ENCODE measurements around the gene RAB14.
"Not testable (repeated sequence)": the region's sequence is repeated elsewhere in the genome, so short reads cannot be mapped to it uniquely, and the experiment has no call there.

Gene RAB14

DNA sequence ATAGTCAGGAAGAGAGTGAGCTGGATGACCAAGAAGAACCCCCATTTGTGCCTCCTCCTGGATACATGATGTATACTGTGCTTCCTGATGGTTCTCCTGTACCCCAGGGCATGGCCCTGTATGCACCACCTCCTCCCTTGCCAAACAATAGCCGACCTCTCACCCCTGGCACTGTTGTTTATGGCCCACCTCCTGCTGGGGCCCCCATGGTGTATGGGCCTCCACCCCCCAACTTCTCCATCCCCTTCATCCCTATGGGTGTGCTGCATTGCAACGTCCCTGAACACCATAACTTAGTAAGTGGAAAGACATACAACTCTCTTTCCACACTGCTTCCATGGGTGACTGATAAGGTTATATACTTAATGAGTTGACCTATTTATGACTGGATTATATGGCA lies 51.5 kb downstream of the RAB14 start:
- DNase-seq: no peak

DNA sequence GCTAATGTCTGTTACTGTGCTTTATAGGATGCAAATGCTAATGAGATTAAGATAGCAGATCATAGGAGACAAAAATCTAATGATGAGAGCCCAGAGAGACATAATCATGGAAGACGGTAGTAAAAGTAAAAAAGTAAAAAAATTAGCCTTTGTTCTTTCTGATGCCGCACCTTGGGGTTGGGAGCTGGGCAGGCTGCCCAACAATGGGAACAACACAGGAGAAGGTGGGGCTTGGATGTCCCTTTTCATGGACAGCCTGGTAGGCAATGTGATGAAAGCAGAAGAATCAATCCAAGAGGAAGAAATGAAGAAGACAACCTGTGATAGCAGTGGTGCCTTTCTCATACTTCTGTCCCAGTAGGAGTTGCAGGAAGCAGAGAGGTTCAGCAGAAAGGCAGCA lies 57.2 kb downstream of the RAB14 start:
- no peak for DNase-seq

DNA sequence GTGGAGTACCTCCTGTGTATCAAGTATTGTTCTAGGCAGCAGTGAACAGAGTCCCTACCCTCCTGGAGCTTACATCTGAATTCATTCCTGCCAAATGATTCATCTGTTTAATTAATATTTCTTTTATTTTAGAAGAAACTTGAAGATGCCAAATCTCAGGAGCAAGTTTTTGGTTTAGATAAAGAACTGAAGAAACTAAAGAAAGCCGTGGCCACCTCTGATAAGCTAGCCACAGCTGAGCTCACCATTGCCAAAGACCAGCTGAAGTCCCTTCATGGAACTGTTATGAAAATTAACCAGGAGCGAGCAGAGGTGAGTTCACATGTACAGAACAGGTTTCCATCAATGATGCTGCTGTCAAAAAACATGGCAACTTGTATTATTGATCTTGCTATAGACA lies 57.9 kb downstream of the RAB14 start:
- no peak for DNase-seq

DNA sequence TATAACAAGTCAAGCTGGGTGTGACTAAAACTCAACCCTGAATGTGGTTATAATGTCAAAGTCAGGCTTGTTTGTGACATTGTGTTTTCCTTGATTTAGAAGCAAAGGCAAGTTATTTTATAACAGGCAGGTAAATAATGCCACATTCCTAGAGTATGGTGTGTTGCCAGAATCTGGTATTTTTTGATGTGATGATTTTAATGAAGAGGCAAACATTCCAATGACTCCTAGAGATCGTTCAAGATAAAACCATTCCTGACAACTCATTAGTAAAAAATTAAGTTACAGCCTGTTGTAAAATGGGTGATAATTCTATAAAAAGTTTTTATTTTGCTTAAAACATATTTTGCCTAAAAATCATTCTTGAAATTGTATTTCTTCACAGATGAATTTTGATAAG lies 60.0 kb downstream of the RAB14 start:
- DNase-seq: no peak

DNA sequence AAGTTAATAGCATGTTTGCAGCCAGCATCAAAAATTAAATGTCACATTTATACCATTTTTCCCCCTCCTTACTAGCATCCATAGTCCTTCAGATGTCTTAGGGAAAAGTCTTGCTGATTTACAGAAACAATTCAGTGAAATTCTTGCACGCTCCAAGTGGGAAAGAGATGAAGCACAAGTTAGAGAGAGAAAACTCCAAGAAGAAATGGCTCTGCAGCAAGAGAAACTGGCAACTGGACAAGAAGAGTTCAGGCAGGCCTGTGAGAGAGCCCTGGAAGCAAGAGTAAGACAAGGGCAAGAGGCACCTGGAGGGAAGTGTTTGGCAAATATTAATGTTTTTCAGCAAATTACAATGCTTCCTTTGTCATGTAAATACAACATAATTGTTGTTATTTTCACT lies 60.4 kb downstream of the RAB14 start:
- no peak for DNase-seq

DNA sequence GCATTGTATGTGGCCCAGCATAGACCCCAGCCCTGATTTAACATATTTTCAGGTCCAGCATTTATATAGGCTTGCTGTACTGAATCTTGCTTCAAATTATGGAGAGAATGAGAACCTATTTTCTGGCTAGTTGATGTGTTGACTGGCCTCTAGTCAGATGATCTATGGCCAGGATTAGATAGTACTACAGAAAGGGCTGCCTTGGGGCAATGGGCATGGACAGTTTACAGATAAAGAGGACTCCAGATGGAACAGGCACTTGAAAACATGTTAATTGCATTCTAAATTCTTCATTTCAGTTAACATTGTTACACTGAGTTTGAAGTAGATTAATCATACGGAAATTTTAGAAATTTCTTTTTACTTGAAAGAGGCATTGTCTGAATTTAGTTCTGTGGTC lies 61.5 kb downstream of the RAB14 start:
- DNase-seq: no peak

DNA sequence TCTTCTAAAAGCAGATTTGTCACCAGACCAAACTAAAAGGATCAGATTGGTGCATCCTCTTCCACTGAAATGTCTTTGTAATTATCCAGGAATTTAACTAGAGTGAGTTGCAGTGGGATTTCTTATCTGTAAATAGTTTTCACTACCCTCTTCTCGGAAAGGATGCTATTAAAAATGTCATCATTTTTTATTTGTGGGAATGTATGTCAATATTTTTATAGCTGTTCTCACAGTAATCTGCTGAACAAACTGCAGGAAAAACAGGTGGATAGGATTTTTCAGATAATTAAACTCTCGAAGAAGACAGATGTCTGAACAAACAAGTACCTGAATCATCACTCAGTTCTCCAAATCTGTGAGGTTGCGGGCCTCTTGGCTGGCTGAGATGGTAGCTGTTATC lies 62.7 kb downstream of the RAB14 start:
- DNase-seq: no peak

DNA sequence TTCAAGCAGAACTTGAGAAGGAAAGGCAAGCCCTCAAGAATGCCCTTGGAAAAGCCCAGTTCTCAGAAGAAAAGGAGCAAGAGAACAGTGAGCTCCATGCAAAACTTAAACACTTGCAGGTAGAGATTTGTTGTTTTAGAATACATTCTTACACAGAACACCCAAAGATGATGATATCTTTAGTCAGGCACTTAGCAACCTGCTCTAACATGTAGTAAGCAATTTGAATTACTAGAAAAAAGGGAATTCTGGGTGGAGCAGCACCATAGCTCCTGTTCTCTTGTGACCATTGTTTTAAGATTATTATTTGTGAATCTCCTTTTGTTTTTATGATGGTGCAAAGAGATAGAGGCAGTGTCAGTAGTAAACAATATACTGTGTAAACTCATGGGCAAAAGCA lies 63.1 kb downstream of the RAB14 start:
- no peak for DNase-seq

DNA sequence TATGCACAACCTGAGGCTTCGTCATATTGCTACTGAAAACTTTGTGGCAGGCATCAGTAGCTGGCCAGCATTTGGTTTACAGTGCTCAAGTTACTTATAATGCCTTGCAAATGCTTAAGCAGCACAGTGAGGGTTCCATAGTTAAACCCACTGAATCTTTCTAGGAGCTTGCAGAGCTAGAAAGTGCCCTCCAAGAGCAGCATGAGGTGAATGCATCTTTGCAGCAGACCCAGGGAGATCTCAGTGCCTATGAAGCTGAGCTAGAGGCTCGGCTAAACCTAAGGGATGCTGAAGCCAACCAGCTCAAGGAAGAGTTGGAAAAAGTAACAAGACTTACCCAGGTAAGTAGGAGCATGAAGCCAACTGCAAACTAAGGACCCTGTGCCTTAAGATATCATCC lies 66.0 kb downstream of the RAB14 start:
- no peak for DNase-seq

DNA sequence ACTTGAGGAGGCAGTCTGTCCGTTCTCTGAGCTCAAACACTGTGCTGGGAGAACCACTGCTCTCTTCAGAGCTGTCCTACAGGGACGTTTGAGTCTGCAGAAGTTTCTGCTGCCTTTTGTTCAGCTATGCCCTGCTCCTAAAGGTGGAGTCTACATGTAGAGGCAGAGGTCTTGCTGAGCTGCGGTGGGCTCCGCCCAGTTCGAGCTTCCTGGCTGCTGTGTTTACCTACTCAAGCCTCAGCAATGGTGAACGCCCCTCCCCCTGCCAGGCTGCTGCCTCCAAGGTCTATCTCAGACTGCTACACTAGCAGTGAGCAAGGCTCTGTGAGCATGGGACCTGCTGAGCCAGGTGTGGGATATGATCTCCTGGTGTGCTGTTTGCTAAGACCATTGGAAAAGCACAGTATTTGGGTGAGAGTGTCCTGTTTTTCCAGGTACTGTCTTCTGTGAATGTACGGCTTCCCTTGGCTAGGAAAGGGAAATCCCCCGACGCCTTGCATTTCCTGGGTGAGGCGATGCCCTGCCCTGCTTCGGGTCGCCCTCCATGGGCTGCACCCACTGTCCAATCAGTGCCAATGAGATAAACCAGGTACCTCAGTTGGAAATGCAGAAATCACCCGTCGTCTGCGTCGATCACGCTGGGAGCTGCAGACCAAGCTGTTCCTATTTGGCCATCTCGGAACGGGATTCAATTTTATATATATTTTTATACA lies 68.4 kb downstream of the RAB14 start:
- DNase-seq: no peak

DNA sequence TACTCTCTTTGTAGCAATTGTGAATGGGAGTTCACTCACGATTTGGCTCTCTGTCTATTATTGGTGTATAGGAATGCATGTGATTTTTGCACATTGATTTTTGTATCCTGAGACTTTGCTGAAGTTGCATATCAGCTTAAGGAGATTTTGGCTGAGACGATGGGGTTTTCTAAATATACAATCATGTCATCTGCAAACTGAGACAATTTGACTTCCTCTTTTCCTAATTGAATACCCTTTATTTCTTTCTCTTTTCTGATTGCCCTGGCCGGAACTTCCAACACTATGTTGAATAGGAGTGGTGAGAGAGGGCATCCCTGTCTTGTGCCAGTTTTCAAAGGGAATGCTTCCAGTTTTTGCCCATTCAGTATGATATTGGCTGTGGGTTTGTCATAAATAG lies 72.3 kb downstream of the RAB14 start:
- not testable (repeated sequence) for DNase-seq

All from RPMI8226 (cell line).